Stimulated activated CD4-positive, alpha-beta T cell treated with anti-CD3 and anti-CD28 coated beads, Interleukin-4, amount 100 ng/mL, for 24 hours (primary cell): ENCODE results near the gene MAGEL2.

Source experiments
- DNase-seq: peaks from one replicate; pipeline ENCODE4 v3.0.0-alpha.2; 2020

MAGEL2 gene

DNA sequence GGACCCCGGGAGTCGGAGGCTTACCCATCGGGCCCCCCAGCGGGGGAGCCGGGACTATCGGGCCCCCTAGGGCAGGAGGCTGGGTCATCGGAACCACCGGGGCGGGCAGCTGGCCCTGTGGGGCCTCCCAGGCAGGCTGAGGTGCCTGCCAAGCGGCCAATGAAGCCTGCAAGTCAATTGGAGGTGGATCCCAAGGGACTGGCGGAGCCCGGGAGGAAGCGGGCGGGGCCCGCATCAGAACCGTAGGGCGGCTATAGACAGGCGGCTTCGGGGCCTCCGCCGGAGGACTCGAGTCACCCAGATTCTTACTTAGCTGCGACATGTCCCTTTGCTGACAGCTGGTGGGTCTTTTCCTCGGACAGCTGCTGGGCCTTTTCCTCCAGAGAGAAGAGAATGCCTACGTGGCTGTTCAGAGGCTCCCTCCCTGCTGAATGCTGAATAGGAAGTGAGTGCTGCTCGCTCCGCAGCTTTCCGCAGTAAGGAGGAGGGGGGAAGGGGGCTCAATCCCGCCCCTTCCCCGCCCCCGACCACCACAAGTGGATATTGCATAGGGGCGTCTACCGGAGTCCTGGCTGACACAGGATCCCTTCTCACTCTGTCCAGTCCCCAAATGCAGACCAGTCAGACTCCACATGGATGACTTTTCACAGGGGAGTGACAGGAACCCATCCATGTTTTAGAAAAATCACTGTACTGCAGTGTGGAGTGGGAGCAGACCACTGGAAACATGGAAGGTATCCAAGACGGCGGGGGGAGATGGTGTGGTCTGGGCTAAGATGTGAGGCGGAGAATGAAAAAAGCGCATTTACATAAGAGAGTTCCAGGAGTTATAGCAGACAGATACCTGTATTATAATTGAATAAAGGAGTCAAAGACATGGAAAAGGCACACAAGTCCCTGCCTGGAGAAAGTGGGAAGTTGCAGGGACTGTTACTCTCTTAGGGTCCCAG is at the start of gene MAGEL2:
MAGEL2 (minus strand) TSS at position 447 of the 950 bp plus-strand sequence; CDS start at position 322, 125 bp downstream.
- DNase-seq: no peak

DNA sequence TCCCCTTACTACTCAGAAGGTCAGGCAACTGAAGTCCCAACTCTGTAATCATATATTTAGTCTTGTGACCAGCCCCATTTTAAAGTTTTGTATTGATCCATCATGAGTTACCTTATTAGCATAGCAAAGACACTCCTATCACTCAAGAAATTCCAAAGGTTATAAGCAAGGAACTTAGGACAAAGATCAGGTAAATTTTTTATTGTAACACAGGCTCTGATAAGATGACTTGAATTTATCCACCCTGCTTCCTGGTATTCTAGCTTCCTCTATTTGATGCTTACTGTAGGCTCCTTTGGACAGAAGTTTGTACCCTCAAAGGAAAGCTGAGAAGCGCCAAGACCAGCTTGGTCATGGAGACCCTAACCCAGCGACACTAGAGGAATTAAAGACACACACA is 47.6 kb upstream of the MAGEL2 start:
- DNase-seq: no peak

DNA sequence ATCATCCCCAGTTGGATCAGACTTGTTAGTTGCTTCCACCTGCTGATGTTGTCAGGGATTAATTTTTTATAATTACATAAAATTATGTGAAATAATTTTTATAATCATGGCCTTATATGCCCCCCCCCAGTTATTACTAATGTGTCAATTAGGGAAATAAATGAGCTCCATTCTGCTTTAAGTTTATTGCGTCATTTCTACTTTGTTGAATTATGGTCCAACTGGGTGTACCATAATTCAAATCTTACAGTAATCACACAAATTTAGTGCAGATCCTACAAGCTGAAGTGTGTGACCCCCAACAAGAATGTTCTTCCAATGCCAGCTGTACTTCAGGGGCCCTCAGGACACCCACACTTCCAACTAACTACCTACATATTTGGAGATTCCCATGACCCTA is 46.9 kb upstream of the MAGEL2 start:
- DNase-seq: no peak

DNA sequence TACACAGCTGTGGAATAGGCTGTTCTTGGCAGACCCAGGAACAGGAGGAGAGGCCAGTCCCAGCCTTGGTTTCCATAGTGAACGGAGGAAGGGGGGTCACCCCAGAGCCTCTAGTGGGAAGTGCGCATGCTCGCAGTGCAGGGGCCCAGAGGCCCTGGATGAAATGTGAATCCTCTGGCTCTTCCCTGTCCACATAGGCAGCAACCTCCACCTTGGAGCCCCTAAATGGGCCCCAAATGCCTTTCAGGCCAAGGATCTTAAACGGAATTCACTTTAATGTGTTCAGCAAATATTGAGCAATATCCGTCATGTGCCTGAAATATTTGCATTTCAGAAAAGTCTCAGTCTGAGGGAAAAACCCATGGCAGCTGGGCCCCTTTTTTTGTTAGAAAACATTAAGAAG is 42.8 kb upstream of the MAGEL2 start:
- DNase-seq: no peak

DNA sequence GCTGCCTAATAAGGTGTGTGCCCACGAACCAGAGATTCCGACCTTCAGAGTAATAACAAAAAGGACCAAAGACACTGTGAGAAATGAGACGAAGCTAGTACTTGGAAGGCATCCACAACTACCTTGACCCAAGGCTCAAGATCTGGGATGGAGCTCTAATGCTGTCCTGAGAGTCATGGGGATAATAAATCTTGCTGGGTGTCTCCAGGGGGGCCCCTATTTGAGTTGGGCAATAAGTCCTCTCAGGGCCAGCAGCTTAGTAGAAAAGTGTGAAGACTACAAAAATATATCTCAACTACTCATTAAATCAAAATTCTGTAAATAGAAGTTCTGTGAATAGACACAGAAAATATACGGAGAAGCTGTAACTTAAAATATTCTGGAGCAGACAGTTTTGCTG is 42.3 kb upstream of the MAGEL2 start:
- DNase-seq: no peak

DNA sequence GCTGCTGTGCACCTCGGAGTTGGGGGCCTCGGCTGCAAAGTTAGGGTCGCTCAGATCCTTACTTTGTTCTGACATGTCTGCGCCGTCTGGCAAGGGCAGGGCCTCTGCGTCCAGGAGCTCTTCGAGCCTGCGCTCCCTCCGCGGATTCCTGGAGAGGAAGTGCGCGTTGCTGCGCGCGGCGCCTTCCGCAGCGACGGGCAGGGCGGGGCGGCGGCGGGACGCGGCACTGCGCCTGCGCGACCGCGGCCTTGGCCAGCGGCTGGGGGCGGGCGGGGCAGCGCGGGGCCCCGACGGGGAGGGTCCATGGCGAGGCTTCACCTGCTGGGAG is 39.4 kb upstream of the MAGEL2 start, which contains the start of gene NDN:
NDN (minus strand) TSS at position 163 of the 328 bp plus-strand sequence; CDS start at position 75, 88 bp downstream.
- no peak for DNase-seq

DNA sequence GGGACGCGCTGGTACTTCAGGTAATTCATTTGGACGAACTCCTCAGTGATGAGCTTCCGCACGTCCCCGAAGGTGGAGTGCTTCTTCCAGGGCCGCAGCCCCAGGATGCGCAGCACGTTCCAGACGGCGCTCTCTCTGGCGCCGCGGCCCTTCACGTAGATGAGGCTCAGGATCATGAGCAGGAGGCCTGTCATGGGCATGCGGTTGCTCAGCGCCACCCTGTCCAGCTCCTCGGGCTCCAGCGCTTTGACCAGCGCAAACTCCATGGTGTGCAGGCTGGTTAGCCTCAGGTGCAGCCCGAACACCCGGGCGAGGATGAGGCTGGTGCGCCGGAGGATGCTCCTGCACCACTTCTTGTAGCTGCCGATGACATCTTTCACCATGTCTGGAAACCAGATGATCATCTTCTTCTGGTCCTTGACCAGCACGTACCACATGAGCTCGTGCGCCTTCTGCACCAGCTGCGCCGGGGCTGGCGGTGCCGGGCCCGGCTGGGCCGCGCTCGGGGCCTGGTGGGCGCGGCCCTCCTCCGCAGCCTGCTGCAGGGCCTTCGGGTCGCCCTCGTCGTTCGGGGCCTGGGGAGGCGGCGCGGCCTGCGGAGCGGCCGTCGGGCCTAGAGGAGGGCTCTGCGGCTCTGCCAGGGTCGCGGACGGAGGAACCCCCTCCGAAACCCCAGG is 38.9 kb upstream of the MAGEL2 start:
- no peak for DNase-seq

DNA sequence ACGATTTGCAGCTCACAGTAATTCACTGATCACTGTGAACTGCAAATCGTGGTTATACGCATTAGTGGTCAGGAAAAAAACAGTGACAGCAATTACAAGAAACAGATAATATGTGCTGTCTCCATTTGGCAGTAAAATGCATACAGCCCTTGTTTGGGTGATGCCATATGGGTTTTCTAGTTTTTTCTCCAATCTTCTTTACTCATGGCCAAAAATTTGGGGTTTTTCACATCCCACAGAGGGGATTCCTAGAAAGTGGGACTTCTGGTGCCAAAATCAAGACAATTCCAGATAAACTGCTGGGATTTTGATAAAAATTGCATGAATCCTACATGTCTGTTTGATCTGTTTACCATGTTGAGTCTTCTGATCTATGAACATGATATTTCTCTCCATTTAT is 23.8 kb upstream of the MAGEL2 start:
- DNase-seq: no peak

DNA sequence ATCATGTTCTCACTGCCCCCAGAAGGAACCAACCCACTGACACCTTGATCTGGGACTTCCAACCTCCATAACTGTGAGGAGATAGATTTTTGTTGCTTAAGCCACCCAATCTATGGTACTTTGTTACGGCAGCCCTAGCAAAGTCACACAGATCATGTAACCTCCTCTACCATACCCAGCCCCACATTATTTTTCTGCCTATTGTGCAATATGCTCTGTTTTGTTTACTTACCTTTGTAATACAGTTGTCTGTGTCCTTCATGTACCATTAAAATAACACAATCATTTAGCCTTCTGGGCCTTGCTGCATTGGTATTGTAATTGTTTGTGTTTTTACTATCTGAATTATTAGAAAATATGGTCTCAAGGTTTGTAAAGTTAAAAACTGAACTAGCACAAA is 23.3 kb upstream of the MAGEL2 start:
- no peak for DNase-seq

DNA sequence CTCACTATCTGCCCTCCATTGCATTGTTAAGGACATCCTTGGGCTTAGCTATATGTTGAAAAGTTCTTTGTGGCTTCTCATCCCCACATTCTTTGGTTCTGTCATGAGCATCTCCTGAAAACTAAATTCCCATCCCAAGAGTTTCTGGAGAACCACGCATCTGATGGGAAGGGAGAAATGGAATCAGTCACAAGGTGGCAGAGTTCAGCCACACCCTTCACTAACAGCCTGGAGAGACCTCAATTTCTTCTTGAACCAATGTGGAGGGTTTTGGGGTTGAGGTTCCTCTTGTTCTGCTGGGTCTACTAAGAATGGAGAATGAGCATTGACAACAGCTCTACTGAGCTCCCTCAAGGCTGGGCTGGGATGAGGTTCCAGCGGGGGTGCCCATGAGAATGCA is 15.6 kb upstream of the MAGEL2 start:
- DNase-seq: no peak

DNA sequence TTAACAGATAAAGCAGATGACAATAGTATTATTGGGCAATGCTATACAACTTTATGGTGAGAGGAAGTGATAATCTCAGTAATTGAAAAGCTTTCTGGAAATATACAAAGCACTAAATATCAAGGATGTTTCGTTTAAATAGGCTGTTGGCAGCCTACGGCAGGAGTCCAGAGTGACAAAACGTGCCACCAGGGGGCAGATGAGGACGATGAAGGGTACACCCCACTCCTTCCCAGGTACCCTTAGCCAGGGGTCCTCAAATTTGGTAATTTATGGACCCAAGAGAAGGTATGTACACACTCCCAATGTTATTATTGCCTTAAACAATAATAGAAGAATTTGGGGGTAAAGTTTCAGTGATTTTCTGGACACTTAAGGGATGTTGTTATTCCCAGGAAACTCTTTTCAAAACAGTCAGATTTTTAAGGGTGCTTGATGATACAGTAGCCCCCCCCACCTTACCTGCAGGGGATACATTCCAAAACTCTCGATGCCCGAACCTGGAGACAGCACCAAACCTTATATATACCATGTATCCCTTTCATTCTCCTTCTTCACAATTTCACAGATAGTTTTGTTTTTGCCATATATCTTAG is 1.4 kb upstream of the MAGEL2 start:
- no peak for DNase-seq

DNA sequence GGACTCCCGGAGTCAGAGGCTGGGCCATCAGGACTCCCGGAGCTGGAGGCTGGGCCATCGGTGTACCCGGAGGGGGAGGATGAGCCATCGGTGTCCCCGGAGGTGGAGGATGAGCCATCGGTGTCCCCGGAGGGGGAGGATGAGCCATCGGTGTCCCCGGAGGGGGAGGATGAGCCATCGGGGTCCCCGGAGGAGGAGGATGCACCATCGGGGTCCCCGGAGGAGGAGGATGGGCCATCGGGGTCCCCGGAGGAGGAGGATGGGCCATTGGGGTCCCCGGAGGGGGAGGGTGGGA is 719 bp downstream of the MAGEL2 start:
- no peak for DNase-seq

DNA sequence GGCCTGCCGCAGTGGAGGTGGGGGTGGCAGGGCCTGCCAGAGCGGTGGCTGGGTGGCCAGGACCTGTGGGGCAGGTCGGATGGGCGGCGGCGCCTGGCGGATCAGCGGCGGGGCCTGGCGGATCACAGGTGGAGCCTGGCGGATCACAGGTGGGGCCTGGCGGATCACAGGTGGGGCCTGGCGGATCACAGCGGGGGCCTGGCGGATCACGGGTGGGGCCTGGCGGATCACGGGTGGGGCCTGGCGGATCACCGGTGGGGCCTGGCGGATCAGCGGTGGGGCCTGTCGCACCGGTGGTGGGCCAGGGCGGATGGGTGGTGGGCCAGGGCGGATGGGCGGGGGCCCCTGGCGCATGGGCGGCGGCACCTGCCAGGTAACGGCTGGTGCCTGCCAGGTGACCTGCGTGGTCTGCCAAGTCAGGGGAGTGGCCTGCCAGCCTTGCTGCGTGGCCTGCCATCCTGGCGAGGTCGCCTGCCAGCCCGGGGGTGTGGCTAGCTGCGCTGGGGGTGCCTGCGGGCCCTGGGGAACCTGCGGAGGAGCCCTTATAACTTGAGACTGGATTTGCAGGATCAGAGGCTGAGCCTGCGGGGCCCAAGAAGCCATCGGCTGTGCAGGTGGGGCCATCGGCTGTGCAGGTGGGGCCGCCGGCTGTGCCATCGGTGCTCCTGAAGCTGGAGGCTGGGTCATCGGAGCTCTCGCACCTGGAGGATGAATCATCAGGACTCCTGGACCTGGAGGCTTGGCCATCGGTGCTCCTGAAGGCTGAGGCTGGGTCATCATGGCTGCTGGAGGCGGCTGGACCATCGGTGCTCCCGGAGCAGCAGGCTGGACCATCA is 1.3 kb downstream of the MAGEL2 start:
- DNase-seq: no peak

DNA sequence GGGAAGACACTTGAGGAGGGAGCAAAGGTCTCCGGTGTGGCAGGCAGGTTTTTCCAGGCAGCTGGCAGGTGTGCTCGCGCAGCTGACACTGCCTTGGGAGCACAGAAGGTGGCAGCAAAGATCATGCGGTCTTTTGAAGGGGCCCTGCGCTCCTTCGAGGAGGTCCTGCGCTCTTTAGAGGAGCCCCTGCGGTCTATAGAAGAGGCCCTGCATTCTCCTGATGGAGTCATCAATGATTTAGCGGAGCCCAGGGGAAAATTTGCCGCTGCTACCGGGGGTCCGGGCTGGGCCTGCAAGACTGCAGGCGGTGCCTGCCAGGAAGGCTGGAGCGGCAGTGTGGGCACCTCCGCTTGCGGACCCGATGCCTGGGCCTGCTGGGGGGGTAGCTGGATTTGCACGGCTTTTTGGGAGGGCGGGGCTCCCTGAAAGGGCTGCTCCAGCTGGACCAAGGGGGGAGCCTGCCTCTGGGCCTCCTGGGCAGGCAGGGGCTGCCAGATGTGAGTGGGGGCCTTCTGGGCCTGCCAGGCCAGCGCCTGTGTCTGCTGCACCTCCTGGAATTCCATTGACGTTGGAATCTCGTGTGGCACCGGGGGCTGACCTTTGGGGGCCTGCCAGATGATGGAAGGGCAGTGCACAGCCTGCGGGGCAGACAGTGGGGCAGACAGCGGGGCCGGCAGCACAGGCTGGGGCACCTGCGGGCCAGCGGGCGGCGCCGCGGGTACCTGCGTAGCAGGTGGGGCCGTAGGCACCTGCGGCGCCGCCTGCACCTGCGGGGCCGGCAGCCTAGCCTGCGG is 2.1 kb downstream of the MAGEL2 start:
- DNase-seq: no peak

DNA sequence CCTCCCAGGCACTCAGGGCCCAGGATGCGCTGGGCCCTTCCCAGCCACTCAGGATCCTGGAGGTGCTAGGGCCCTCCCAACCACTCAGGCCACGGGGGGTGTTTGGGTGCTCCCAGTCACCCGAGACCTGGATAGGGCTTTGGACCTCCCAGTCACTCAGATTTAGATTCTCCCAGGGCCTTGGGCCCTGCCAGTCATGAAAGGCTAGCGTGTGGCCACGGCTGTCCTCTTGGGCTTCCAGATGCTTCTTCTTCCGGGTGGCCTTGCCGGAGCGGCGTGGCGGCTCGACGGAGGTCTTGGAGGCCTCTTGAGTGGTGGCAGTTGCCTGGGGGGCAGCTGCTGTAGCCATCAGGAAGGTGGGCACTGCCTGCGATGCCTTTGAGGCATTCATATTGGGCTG is 2.8 kb downstream of the MAGEL2 start:
- no peak for DNase-seq

DNA sequence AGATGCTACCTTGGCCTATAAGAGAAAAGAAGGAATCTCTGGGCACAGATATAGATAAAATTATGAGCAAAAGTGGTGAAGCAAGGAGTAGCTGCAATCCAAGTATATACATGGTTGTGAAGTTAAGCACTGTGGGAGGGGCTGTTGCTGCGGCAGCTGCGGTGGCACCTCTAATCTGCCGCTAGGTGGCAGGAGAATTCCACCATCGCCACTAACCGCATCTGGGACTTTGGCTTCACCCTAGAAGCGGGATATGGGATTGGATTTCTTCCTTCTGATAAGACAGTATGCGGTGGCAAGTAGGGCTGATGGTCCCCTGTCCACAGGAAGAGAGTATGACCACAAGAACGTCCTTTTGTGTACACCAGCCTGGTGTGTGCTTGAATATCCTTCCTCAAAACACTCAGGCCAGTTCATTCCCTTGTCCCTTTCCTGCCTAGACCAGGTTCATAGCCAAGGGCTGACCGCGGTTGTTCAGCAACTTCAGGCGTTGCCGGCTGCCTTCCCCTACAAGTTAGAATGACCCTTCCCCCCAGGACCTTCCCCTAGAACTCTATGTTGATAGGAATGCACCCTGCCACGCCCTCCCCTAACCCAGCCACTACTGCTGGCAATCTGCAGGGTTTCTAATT is 5.1 kb downstream of the MAGEL2 start:
- DNase-seq: peak; percentile 30

DNA sequence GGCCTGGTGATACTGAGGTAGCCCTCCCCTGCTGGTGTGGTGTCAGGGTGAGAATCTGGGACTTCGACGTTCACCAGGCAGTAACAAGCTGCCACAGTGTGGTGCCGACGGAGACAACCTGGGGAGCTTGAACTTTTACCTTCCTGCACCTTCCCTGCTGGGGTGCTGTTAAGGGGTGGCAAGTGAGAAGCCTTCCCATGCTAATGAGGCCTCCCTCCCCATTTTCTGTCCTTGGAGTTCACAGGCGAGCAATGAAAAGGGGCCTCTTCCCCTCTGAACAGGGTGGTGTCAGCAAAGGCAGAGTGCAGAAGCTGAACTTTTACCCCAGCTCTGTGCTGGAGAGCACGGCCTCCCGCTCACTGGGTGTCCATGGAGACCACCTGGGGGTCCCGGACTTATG is 13.5 kb downstream of the MAGEL2 start:
- DNase-seq: no peak

DNA sequence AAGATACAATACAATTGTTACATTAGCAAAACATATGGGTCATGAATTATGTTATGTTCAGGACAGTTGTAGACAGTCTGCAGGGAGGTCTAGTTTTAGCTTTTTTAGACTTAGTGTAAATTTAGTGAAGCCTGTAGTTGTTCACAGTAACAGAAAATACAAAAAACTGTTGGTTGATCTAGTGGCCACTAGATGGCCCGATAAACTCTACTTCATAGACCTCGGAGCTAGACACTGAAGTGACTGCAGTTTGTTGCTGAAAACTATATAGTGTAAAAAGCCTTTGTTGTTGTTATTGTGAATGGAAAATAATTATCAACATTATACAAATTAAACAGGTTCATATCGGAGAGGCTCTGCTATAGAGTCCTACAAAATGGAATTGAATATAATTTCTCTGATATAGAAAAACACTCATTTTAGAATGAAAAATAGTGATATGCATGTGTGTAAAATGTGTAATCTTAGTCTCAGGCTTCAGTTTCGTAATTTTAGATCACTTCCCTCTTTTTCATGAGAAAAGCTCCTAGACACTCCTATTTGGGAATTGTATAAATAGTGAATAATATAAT is 18.3 kb downstream of the MAGEL2 start:
- no peak for DNase-seq

DNA sequence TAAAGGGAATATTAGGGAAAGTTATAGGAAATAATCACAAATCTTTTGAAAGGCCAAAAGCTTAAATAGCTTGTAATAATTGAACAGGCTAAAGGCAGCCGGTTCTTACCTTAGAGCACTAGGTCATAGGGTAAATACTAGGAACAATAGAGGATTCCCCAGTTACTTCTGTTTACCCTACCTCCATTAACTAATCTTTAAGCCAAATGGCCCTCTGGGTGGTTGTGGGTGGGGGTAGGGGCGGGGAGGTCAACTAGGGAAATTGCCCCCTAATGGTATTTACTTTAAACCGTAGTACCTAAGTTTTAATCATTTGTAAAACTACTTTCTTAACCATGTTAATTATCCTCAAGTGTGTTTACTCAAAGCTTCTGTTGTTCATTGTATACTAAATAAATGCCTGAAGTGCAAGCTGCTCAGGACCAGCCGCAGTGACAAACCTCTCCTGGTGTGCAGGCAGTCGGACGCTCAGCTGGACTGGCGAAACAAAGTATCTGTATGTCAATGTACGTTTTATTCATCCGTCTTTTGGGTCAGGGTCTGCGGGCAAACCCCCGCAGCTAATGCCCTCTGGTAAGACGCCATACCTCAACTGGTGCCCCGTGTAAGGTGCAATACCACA is 18.9 kb downstream of the MAGEL2 start:
- no peak for DNase-seq

DNA sequence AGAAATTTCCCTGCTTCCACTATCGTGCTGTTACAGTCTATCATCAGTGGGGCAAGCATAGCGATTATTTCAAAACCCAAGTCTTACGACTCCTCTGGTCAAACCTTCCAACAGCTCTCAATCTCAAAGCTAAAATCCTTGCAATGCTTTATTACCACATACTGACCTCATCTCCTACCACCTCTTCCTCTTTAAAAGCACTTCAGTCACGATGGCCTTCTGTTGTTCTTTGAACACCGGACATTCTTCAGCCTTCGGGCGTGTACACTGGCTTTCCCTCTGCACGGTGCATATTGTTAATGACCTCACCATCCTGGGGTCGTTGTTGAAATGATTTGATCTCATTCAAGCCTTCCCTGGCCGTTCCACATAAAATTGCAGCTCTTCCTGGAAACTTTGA is 31.1 kb downstream of the MAGEL2 start:
- DNase-seq: no peak

DNA sequence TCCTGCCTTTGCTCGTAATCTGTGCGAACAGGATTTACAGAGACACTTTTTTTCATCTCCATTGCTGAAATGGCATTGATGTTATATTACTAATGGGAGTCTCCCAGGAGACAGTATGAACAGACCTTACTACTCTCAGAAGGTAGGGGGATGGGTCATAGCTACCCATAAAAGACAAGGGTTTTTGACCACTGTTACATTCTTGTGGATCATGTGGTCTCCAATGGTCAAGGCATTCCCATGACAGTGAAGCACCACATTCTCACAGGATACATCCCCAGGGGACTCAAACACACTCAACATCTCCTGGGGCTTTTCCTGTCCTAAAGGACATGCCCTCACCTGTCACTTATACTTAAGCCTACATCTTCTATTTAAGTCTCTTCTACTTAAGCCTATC is 41.4 kb downstream of the MAGEL2 start:
- DNase-seq: no peak
